OCI-LY3 (cell line): ENCODE results near the gene SH3GL1.

ENCODE experiments used
- H2AFZ ChIP-seq: fragments of 200-600, 300-600 bp; shearing (Covaris generic); 2 replicates; pipeline ENCODE4 v1.6.0; 2014; ENCODE audit warnings: antibody characterized with exemption, low read depth, low read length
- H3K27ac ChIP-seq: fragments of 200-600, 300-600 bp; sonication (generic); 2 replicates; pipeline ENCODE4 v1.5.1; 2014; ENCODE audit warnings: mild to moderate bottlenecking, low read length, moderate library complexity, mixed read lengths
- H3K27me3 ChIP-seq: fragments of 200-600, 300-600 bp; sonication (generic); 2 replicates; pipeline ENCODE4 v1.6.1; 2014; ENCODE audit warnings: low read depth, low read length, mixed read lengths
- H3K36me3 ChIP-seq: fragments of 200-600, 300-600 bp; sonication (generic); replicated peaks from 2 replicates; pipeline ENCODE3; 2014; ENCODE audit warnings: low read depth, low read length, mixed read lengths
- H3K4me1 ChIP-seq: fragments of 300-600, 200-600 bp; sonication (generic); 2 replicates; pipeline ENCODE4 v1.6.1; 2014; ENCODE audit warnings: low read length, mixed read lengths
- H3K4me2 ChIP-seq: fragments of 200-600, 300-600 bp; sonication (generic); 2 replicates; pipeline ENCODE4 v1.6.1; 2014; ENCODE audit warnings: low read length, mixed read lengths
- H3K4me3 ChIP-seq: fragments of 300-600, 200-600 bp; sonication (generic); 2 replicates; pipeline ENCODE4 v1.5.1; 2014; ENCODE audit warnings: antibody characterized with exemption, mild to moderate bottlenecking, low read length, moderate library complexity
- H3K79me2 ChIP-seq: fragments of 300-600, 200-600 bp; shearing (Covaris generic); 2 replicates; pipeline ENCODE4 v1.6.1; 2014; ENCODE audit warnings: mild to moderate bottlenecking, low read length, mixed read lengths
- H3K9ac ChIP-seq: fragments of 300-600, 200-600 bp; shearing (Covaris generic); 2 replicates; pipeline ENCODE4 v1.6.0; 2014; ENCODE audit warnings: mild to moderate bottlenecking, low read length, moderate library complexity
- H3K9me3 ChIP-seq: fragments of 200-600, 300-600 bp; shearing (Covaris generic); 2 replicates; pipeline ENCODE4 v1.6.1; 2014; ENCODE audit warnings: low read length, mixed read lengths; ENCODE audit not compliant: insufficient read depth
- H4K20me1 ChIP-seq: fragments of 200-600, 300-600 bp; sonication (generic); 2 replicates; pipeline ENCODE4 v1.6.1; 2016; ENCODE audit warnings: low read length, mixed read lengths; ENCODE audit not compliant: insufficient read depth
- CTCF ChIP-seq: fragments of 200-600, 300-600 bp; sonication (generic); IDR thresholded peaks from 2 replicates; pipeline ENCODE4 v1.5.1; 2014; ENCODE audit warnings: antibody characterized with exemption, low read length, low read depth
- EZH2phosphoT487 ChIP-seq: fragments of 200-600 bp; shearing (Covaris generic); IDR thresholded peaks from 2 replicates; pipeline ENCODE4 v1.6.1; 2018; ENCODE audit warnings: antibody characterized with exemption, mixed run types, low read depth

Gene SH3GL1

GRCh38 chr19:4441994-4442818 lies 41.9 kb upstream of the SH3GL1 start:
- Histone ChIP-seq H3K36me3 (peaks cover 61% of the 10 kb centered on the region), H3K9ac (no peak overlapping the region), H3K4me2 (no peak overlapping the region), H3K27ac (no peak overlapping the region), H3K4me1 (no peaks in the 10 kb centered on the region), H3K9me3 (no peaks in the 10 kb centered on the region), H4K20me1 (no peaks in the 10 kb centered on the region; the same call in 1 of the 2 replicates), H3K27me3 (no peaks in the 10 kb centered on the region), H3K79me2 (peaks cover 13% of the 10 kb centered on the region), H3K4me3 (no peak overlapping the region), H2AFZ (no peak overlapping the region)
- no peak for TF ChIP-seq CTCF
- no peak for TF ChIP-seq EZH2phosphoT487

GRCh38 chr19:4439243-4439642 lies 38.9 kb upstream of the SH3GL1 start:
- Histone ChIP-seq H3K9me3 (no peaks in the 10 kb centered on the region), H3K9ac (no peak overlapping the region), H2AFZ (no peak overlapping the region), H3K4me1 (no peaks in the 10 kb centered on the region), H3K79me2 (peaks cover 34% of the 10 kb centered on the region), H3K27me3 (no peaks in the 10 kb centered on the region), H3K36me3 (peaks cover 52% of the 10 kb centered on the region), H3K4me3 (no peak overlapping the region), H4K20me1 (peaks cover 4% of the 10 kb centered on the region; the same call in 1 of the 2 replicates), H3K27ac (no peak overlapping the region), H3K4me2 (no peak overlapping the region)
- TF ChIP-seq CTCF (no peak), EZH2phosphoT487 (no peak)

GRCh38 chr19:4437103-4437502 lies 36.8 kb upstream of the SH3GL1 start:
- H3K4me2 ChIP-seq, result no peak overlapping the region
- TF ChIP-seq CTCF, result no peak
- TF ChIP-seq EZH2phosphoT487, result no peak
- H3K27ac ChIP-seq, result no peak overlapping the region
- H3K4me3 ChIP-seq, result no peak overlapping the region
- H3K9me3 ChIP-seq, result no peaks in the 10 kb centered on the region
- H3K27me3 ChIP-seq, result no peaks in the 10 kb centered on the region
- H3K4me1 ChIP-seq, result no peaks in the 10 kb centered on the region
- no peak overlapping the region for H3K9ac ChIP-seq
- H3K79me2 ChIP-seq, result peaks cover 37% of the 10 kb centered on the region
- H4K20me1 ChIP-seq, result peaks cover 4% of the 10 kb centered on the region; the same call in 1 of the 2 replicates
- H2AFZ ChIP-seq, result no peak overlapping the region
- H3K36me3 ChIP-seq, result peaks cover 62% of the 10 kb centered on the region

- Histone ChIP-seq H3K36me3 (peaks cover 68% of the 10 kb centered on the region), H3K27ac (no peak overlapping the region), H3K79me2 (peaks cover 41% of the 10 kb centered on the region), H2AFZ (no peak overlapping the region), H3K9me3 (no peaks in the 10 kb centered on the region), H3K4me3 (no peak overlapping the region), H3K4me2 (no peak overlapping the region), H3K27me3 (no peaks in the 10 kb centered on the region), H4K20me1 (peaks cover 8% of the 10 kb centered on the region; the same call in 1 of the 2 replicates), H3K4me1 (no peaks in the 10 kb centered on the region), H3K9ac (no peak overlapping the region)
- TF ChIP-seq EZH2phosphoT487 (no peak), CTCF (no peak)
Observed at GRCh38 chr19:4436231-4436630, 35.9 kb upstream of the SH3GL1 start.
